D721Med (cell line): Measurements from ENCODE around the gene ADAMTS13.
A peak's percentile ranks its signal among the peaks of the same experiment; 100 is the strongest.

ENCODE experiments used
- DNase-seq: peaks from one replicate; pipeline ENCODE4 v3.0.0; 2011; ENCODE audit warnings: low spot score; ENCODE audit not compliant: insufficient read length
- FAIRE-seq: peaks from 2 replicates; lab custom pipeline; 2011; peaks lifted over from hg19 to GRCh38; lab: Jason Lieb, UNC
- TF ChIP-seq, protein P1 (sequence below): IDR thresholded peaks from 2 replicates; pipeline ENCODE4 v1.5.1; 2012; ENCODE audit warnings: mild to moderate bottlenecking, control low read depth; ENCODE audit not compliant: insufficient read depth; ENCODE audit errors: missing control alignments

Gene ADAMTS13

DNA sequence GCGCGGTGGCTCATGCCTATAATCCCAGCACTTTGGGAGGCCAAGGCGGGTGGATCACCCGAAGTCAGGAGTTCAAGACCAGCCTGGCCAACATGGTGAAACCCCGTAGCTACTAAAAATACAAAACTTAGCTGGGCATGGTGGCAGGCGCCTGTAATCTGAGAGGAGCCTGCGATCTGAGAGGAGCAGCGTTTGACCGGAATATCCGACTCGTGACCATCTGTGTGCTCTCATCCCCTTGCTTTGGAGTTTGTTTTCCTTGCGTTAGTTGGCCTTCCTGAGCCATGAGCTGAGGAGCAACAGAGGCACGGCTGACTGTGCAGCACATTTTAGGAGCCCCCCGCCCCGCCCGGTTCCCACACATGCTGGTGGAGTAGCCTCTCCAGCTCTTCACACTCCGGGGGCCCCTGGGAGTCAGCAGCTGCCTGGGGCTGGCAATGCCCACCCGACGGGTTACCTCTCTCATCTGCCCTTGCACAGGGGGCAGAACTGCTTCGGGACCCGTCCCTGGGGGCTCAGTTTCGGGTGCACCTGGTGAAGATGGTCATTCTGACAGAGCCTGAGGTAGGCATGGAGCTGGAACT is 3.0 kb downstream of the ADAMTS13 start:
- TF ChIP-seq, protein P1, sequence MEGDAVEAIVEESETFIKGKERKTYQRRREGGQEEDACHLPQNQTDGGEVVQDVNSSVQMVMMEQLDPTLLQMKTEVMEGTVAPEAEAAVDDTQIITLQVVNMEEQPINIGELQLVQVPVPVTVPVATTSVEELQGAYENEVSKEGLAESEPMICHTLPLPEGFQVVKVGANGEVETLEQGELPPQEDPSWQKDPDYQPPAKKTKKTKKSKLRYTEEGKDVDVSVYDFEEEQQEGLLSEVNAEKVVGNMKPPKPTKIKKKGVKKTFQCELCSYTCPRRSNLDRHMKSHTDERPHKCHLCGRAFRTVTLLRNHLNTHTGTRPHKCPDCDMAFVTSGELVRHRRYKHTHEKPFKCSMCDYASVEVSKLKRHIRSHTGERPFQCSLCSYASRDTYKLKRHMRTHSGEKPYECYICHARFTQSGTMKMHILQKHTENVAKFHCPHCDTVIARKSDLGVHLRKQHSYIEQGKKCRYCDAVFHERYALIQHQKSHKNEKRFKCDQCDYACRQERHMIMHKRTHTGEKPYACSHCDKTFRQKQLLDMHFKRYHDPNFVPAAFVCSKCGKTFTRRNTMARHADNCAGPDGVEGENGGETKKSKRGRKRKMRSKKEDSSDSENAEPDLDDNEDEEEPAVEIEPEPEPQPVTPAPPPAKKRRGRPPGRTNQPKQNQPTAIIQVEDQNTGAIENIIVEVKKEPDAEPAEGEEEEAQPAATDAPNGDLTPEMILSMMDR = no peak
- no peak for FAIRE-seq

DNA sequence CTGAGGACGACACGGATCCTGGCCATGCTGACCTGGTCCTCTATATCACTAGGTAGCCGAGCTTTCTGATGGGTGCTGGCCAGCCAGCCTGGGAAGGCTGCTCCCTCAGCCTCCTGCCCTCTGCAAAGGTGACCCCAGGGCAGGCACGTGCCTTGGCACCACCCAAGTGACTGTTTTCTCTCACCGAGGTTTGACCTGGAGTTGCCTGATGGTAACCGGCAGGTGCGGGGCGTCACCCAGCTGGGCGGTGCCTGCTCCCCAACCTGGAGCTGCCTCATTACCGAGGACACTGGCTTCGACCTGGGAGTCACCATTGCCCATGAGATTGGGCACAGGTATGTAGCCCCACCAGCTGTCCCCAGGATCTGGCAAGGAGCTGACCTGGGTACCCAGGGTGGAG is 3.8 kb downstream of the ADAMTS13 start:
- FAIRE-seq (no peak), DNase-seq (peak; percentile 11)
- TF ChIP-seq, protein P1 = no peak

More for the DNA sequence above, 3.0 kb downstream of the ADAMTS13 start:
- DNase-seq = no peak

DNA sequence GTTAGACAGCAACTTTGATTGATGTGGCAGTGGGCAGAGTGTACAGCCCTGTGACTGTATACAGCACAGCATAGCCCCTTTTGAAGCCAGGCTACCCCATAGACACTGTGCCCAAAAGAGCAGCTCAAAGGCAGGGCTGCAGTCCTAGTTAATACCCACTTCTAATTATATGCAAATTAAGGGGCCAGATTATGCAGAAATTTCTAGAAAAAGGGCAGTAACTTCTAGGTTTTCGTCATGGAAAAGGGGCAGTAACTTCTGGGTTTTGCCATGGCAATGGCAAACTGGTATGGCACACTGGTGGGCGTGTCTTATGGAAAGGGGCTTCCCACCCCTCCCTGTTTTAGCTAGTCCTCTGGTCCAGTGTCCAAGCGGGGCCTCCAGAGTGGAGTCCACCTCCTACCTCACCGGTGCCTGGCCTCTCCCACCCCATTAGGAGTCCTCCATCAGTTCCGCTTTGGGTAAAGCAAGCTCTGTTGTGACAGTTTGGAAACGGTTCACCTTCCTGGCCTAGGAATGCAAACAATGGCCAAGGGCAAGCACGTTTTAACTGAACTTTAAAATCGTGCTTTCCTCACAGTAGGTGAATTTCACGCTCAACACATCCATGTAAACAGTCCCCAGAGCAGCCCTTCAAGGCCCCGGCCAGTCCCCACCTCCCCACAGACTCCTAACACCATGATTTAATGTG is 5.6 kb downstream of the ADAMTS13 start:
- TF ChIP-seq, protein P1 = no peak
- peak; percentile 16 for DNase-seq
- FAIRE-seq = no peak

DNA sequence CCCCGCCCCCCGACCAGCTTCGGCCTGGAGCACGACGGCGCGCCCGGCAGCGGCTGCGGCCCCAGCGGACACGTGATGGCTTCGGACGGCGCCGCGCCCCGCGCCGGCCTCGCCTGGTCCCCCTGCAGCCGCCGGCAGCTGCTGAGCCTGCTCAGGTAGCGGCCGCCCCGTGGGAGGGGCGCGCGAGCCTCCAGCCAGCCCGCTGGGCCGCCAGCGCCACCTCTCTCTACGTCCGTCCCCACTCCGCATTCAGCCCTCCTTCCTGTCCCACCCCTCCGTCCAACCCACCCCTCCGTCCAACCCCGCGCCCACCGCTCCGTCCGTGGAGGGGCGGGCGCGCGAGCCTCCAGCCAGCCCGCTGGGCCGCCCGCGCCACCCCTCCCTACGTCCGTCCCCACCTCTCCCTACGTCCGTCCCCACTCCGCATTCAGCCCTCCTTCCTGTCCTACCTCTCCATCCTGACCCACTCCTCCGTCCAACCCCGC is 6.5 kb downstream of the ADAMTS13 start:
- FAIRE-seq = no peak
- TF ChIP-seq, protein P1 = no peak
- peak; percentile 51 for DNase-seq

DNA sequence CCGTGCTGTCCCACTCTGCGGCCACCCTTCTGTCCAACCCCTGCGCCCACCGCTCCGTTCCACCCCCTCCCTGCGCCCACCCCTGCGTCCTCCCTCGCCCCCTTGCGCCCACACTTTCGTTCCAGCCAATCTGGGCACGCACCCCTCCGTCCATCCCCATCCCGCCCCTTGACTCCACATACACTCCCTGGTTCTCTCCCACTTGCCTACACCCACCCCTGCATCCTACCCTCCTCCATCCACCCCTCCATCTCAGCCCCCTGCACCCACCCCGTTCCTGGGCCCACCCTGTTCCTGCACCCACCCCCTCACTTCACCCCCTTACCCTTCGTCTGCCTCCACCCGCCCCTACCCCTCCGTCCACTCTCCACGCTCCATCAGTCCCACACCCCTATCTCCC is 7.0 kb downstream of the ADAMTS13 start:
- FAIRE-seq = no peak
- TF ChIP-seq, protein P1 = no peak
- DNase-seq = no peak

DNA sequence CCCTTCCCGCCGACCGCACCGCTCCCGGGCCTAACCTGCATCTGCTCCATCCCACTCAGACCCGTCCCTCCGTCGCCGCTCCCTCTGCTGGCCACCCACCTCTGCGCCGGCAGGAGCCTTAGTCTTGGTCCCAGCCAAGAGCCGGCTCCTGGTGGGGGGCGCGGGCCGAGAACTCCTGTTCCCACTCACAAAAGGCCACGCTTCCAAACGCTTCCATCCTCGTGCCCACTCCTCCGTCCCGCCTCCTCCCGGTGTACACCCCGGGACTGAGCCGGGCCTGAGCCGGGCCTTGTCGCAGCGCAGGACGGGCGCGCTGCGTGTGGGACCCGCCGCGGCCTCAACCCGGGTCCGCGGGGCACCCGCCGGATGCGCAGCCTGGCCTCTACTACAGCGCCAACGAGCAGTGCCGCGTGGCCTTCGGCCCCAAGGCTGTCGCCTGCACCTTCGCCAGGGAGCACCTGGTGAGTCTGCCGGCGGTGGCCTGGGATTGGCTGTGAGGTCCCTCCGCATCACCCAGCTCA is 7.5 kb downstream of the ADAMTS13 start:
- TF ChIP-seq, protein P1 = no peak
- FAIRE-seq = no peak
- DNase-seq = peak; percentile 46

DNA sequence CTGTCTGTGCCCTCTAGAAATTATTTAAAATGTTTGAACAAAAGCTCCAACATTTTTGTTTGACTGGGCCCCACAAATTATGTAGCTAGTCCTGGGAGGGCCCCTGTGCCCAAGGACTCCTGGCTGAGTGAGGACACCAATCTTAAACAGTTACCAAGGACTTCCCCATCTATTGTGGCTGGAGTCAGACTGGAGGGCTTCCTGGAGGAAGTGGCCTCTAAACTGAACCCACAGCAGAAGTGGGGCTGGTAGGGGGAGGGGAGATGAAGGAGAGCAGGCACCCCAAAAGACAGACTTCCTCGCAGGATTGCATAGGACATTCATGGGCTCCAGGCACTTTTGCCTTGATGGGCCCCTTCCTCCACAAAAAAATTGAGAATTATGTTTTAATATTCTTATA is 8.1 kb downstream of the ADAMTS13 start:
- DNase-seq = peak; percentile 18
- no peak for FAIRE-seq
- TF ChIP-seq, protein P1 = no peak
